HG03342 (cell line): Measurements from ENCODE around the gene PLD4.
A peak's percentile ranks its signal among the peaks of the same experiment; 100 is the strongest.
"Not testable (repeated sequence)": the region's sequence is repeated elsewhere in the genome, so short reads cannot be mapped to it uniquely, and the experiment has no call there.

Experiments
- ATAC-seq: cut with Tn5 transposase; IDR thresholded peaks from one replicate; pipeline ENCODE4 v1.9.1; 2021; ENCODE audit warnings: mild to moderate bottlenecking, moderate library complexity; ENCODE audit not compliant: unreplicated experiment

Gene PLD4

GRCh38 chr14:104898195-104898558 lies 26.5 kb upstream of the PLD4 start:
- no peak for ATAC-seq

GRCh38 chr14:104898870-104899510 lies 25.7 kb upstream of the PLD4 start:
- no peak for ATAC-seq

GRCh38 chr14:104899781-104900180 lies 24.9 kb upstream of the PLD4 start:
- ATAC-seq, result no peak

GRCh38 chr14:104900639-104901512 lies 23.8 kb upstream of the PLD4 start:
- no peak for ATAC-seq

GRCh38 chr14:104903990-104904389 lies 20.7 kb upstream of the PLD4 start:
- ATAC-seq, result no peak

- ATAC-seq, result not testable (repeated sequence)
Measured at GRCh38 chr14:104904650-104905578, 19.8 kb upstream of the PLD4 start.

GRCh38 chr14:104905579-104905933 lies 19.1 kb upstream of the PLD4 start:
- ATAC-seq, result not testable (repeated sequence)

- ATAC-seq, result no peak
Measured at GRCh38 chr14:104908303-104908702, 16.4 kb upstream of the PLD4 start.

- ATAC-seq, result no peak
Measured at GRCh38 chr14:104912053-104912452, 12.6 kb upstream of the PLD4 start.

- no peak for ATAC-seq
Measured at GRCh38 chr14:104913435-104913834, 11.2 kb upstream of the PLD4 start.

- ATAC-seq, result no peak
Measured at GRCh38 chr14:104917116-104917515, 7.6 kb upstream of the PLD4 start.

GRCh38 chr14:104917993-104918392 lies 6.7 kb upstream of the PLD4 start:
- no peak for ATAC-seq

- ATAC-seq, result not testable (repeated sequence)
Measured at GRCh38 chr14:104919152-104919992, 5.3 kb upstream of the PLD4 start.

GRCh38 chr14:104919993-104920315 lies 4.7 kb upstream of the PLD4 start:
- ATAC-seq, result no peak

GRCh38 chr14:104923640-104924420 lies 849 bp upstream of the PLD4 start:
- ATAC-seq, result no peak

- no peak for ATAC-seq
Measured at GRCh38 chr14:104925214-104925854, 655 bp downstream of the PLD4 start.

GRCh38 chr14:104925855-104926609 lies 1.4 kb downstream of the PLD4 start:
- no peak for ATAC-seq

- peak; percentile 79 for ATAC-seq
Measured at GRCh38 chr14:104926619-104927431, 2.1 kb downstream of the PLD4 start.
